Mucosa of rectum (tissue), 2 donors: Measurements from ENCODE around the gene IL6ST.

Experiments used
- H3K27ac ChIP-seq, 2 donors: one replicate each; pipeline ENCODE4 v1.7.0; 2013; ENCODE audit warnings: inconsistent platforms in 2 of 2, low read depth in 2 of 2, low read length in 2 of 2
- H3K27me3 ChIP-seq, 2 donors: one replicate each; pipeline ENCODE4 v1.7.0; 2013; ENCODE audit warnings: low read length in 2 of 2; ENCODE audit not compliant: control insufficient read depth in 2 of 2, insufficient read depth in 2 of 2
- H3K36me3 ChIP-seq, 2 donors: one replicate each; pipeline ENCODE4 v1.7.0; 2013; ENCODE audit warnings: low read length in 2 of 2; ENCODE audit not compliant: control insufficient read depth in 2 of 2, insufficient read depth in 2 of 2
- H3K4me1 ChIP-seq, 2 donors: one replicate each; pipeline ENCODE4 v1.7.0; 2013; ENCODE audit warnings: low read length in 2 of 2, mild to moderate bottlenecking in 1 of 2; ENCODE audit not compliant: control insufficient read depth in 2 of 2, insufficient read depth in 2 of 2
- H3K4me3 ChIP-seq, 2 donors: one replicate each; pipeline ENCODE4 v1.7.0; 2013; ENCODE audit warnings: low read length in 2 of 2
- H3K9ac ChIP-seq, 2 donors: one replicate each; pipeline ENCODE4 v1.7.0; 2013; ENCODE audit warnings: low read length in 2 of 2, low read depth in 1 of 2, mild to moderate bottlenecking in 1 of 2
- H3K9me3 ChIP-seq, 2 donors: one replicate each; pipeline ENCODE4 v1.7.0; 2013; ENCODE audit warnings: low read length in 2 of 2; ENCODE audit not compliant: control insufficient read depth in 2 of 2
- donor health status: healthy.
- donor health status: Normal muscosa, but diverticular disease.

Gene IL6ST

GRCh38 chr5:55934115-55934613 lies 60.6 kb downstream of the IL6ST start:
- H3K27ac ChIP-seq: no peak overlapping the region
- no peaks in the 10 kb centered on the region for H3K27me3 ChIP-seq
- H3K9me3 ChIP-seq: no peaks in the 10 kb centered on the region
- no peak overlapping the region for H3K4me3 ChIP-seq
- H3K36me3 ChIP-seq: peaks cover 6% of the 10 kb centered on the region in 2 donors
- no peak overlapping the region for H3K9ac ChIP-seq
- H3K4me1 ChIP-seq: no peaks in the 10 kb centered on the region

- no peak overlapping the region for H3K9ac ChIP-seq
- no peaks in the 10 kb centered on the region for H3K27me3 ChIP-seq
- H3K4me3 ChIP-seq: no peak overlapping the region
- peaks cover 6% of the 10 kb centered on the region in 2 donors for H3K36me3 ChIP-seq
- H3K27ac ChIP-seq: no peak overlapping the region
- H3K4me1 ChIP-seq: no peaks in the 10 kb centered on the region
- H3K9me3 ChIP-seq: no peaks in the 10 kb centered on the region
Measured at GRCh38 chr5:55933377-55934114, 61.2 kb downstream of the IL6ST start.

GRCh38 chr5:55932700-55933099 lies 62.1 kb downstream of the IL6ST start:
- Histone ChIP-seq H3K4me3 (no peak overlapping the region), H3K27ac (no peak overlapping the region), H3K27me3 (no peaks in the 10 kb centered on the region), H3K36me3 (peaks cover 0 to 3% of the 10 kb centered on the region in 2 donors), H3K9me3 (no peaks in the 10 kb centered on the region), H3K9ac (no peak overlapping the region), H3K4me1 (no peaks in the 10 kb centered on the region)

GRCh38 chr5:55929020-55929799 lies 65.6 kb downstream of the IL6ST start:
- Histone ChIP-seq H3K27me3 (no peaks in the 10 kb centered on the region), H3K36me3 (no peaks in the 10 kb centered on the region), H3K27ac (no peak overlapping the region), H3K9me3 (no peaks in the 10 kb centered on the region), H3K4me3 (no peak overlapping the region), H3K9ac (no peak overlapping the region), H3K4me1 (no peaks in the 10 kb centered on the region)

- no peaks in the 10 kb centered on the region for H3K9me3 ChIP-seq
- H3K9ac ChIP-seq: no peak overlapping the region
- no peak overlapping the region for H3K27ac ChIP-seq
- no peak overlapping the region for H3K4me3 ChIP-seq
- H3K4me1 ChIP-seq: no peaks in the 10 kb centered on the region
- no peaks in the 10 kb centered on the region for H3K36me3 ChIP-seq
- H3K27me3 ChIP-seq: no peaks in the 10 kb centered on the region
Measured at GRCh38 chr5:55927861-55928655, 66.7 kb downstream of the IL6ST start.

GRCh38 chr5:55926476-55926875 lies 68.3 kb downstream of the IL6ST start:
- no peaks in the 10 kb centered on the region for H3K9me3 ChIP-seq
- H3K27ac ChIP-seq: no peak overlapping the region
- no peaks in the 10 kb centered on the region for H3K4me1 ChIP-seq
- H3K27me3 ChIP-seq: no peaks in the 10 kb centered on the region
- no peaks in the 10 kb centered on the region for H3K36me3 ChIP-seq
- no peak overlapping the region for H3K4me3 ChIP-seq
- no peak overlapping the region for H3K9ac ChIP-seq

- Histone ChIP-seq H3K36me3 (no peaks in the 10 kb centered on the region), H3K4me3 (no peak overlapping the region), H3K27me3 (no peaks in the 10 kb centered on the region), H3K4me1 (no peaks in the 10 kb centered on the region), H3K9ac (no peak overlapping the region), H3K27ac (no peak overlapping the region), H3K9me3 (no peaks in the 10 kb centered on the region)
Measured at GRCh38 chr5:55925712-55926111, 69.1 kb downstream of the IL6ST start.

GRCh38 chr5:55925181-55925580 lies 69.6 kb downstream of the IL6ST start:
- no peak overlapping the region for H3K9ac ChIP-seq
- no peaks in the 10 kb centered on the region for H3K9me3 ChIP-seq
- no peak overlapping the region for H3K4me3 ChIP-seq
- H3K36me3 ChIP-seq: no peaks in the 10 kb centered on the region
- no peak overlapping the region for H3K27ac ChIP-seq
- H3K4me1 ChIP-seq: no peaks in the 10 kb centered on the region
- H3K27me3 ChIP-seq: no peaks in the 10 kb centered on the region

- Histone ChIP-seq H3K4me3 (no peak overlapping the region), H3K27ac (no peak overlapping the region), H3K9me3 (no peaks in the 10 kb centered on the region), H3K9ac (no peak overlapping the region), H3K36me3 (no peaks in the 10 kb centered on the region), H3K4me1 (no peaks in the 10 kb centered on the region), H3K27me3 (no peaks in the 10 kb centered on the region)
Measured at GRCh38 chr5:55924744-55925143, 70.0 kb downstream of the IL6ST start.
